GM15510 (cell line): ENCODE results near the gene ZNF630.

Source experiments
- POLR2A ChIP-seq: IDR thresholded peaks from 3 replicates; pipeline ENCODE4 v1.6.1; 2011; ENCODE audit warnings: borderline replicate concordance; ENCODE audit not compliant: insufficient read length; ENCODE audit errors: extremely low read depth

Gene ZNF630

GRCh38 chrX:48071064-48071985, at the start of gene ZNF630:
TSS of gene ZNF630 (minus strand) at chrX:48071640. CDS start at chrX:48066886, 4,754 bp downstream.
- TF ChIP-seq POLR2A: peak; percentile 38

DNA sequence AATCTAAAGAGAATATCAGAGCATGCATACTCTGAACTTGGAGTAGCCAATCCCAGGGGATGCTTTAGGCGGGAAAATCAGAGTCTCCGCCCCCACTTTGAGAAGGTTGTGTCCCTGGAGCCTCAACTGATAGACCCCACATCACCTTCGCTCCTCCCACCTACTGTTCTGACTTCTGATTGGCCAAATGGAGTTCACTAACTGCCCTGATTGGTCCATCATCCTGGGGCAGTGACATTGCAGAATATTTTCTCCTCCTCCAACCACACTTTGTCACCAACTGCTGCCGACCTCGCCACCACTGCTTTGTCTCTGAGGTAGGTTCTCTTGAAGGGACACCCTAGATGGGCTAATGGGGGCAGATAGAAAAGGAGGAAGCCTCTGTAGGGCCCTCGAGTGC, 36.3 kb upstream of the ZNF630 start:
- TF ChIP-seq POLR2A: no peak

- TF ChIP-seq POLR2A: no peak
These were observed 31.5 kb upstream of the ZNF630 start for GRCh38 chrX:48102874-48103374.

- no peak for TF ChIP-seq POLR2A
These were observed 30.0 kb upstream of the ZNF630 start for GRCh38 chrX:48101443-48101842.

- TF ChIP-seq POLR2A: no peak
These were observed 18.7 kb upstream of the ZNF630 start for GRCh38 chrX:48090123-48090522.

- TF ChIP-seq POLR2A: no peak
These were observed 14.6 kb upstream of the ZNF630 start for GRCh38 chrX:48086082-48086481.

- TF ChIP-seq POLR2A: no peak
These were observed 12.3 kb upstream of the ZNF630 start for GRCh38 chrX:48083706-48084105.

- TF ChIP-seq POLR2A: no peak
These were observed 11.8 kb upstream of the ZNF630 start for GRCh38 chrX:48083212-48083611.

DNA sequence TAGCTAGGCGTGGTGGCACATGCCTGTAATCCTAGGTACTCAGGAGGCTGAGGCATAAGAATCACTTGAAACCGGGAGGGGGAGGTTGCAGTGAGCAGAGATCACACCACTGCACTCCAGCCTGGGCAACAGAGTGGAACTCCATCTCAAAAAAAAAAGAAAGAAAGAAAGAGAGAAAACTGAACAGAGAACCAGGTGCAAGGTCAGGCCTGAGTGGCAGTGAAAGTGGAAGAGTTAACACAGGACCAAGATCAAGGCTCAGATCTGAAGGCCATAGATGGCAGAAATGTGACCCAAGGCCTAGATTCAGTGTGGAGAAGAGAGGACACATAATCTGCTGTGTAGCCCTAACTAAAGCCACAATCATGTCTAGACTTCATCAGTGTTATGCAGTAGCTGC, 4.9 kb upstream of the ZNF630 start:
- no peak for TF ChIP-seq POLR2A

GRCh38 chrX:48071986-48072605, 656 bp upstream of the ZNF630 start:
- no peak for TF ChIP-seq POLR2A

- no peak for TF ChIP-seq POLR2A
These were observed 3.1 kb downstream of the ZNF630 start for GRCh38 chrX:48068096-48068887.

DNA sequence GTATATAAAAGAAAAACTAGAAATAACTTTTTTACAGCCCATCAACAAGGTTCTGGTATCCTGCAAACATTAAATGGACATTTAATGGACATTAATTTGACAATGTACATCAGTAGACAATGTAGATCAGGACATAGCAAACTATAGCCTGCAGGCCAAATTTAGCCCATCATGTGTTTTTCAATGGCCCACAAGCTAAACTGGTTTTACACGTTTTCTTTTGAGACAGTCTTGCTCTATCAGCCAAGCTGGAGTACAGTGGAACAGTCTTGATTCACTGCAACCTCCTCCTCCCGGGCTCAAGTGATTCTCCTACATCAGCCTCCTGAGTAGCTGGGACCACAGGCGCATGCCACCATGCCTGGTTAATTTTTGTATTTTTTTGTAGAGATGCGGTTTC, 7.2 kb downstream of the ZNF630 start:
- TF ChIP-seq POLR2A: no peak

DNA sequence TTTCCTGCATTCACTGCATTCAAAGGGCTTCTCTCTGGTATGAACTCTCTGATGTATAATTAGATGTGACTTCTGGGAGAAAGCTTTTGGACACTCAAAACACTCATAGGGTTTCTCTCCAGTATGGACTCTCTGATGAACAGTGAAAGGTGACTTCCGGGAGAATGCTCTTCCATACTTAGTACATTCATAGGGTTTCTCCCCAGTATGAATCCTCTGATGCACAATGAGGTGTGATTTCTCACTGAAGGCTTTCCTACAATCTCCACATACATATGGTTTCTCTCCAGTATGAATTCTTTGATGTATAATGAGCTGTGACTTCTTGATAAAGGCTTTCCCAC, 12.2 kb downstream of the ZNF630 start:
- no peak for TF ChIP-seq POLR2A

DNA sequence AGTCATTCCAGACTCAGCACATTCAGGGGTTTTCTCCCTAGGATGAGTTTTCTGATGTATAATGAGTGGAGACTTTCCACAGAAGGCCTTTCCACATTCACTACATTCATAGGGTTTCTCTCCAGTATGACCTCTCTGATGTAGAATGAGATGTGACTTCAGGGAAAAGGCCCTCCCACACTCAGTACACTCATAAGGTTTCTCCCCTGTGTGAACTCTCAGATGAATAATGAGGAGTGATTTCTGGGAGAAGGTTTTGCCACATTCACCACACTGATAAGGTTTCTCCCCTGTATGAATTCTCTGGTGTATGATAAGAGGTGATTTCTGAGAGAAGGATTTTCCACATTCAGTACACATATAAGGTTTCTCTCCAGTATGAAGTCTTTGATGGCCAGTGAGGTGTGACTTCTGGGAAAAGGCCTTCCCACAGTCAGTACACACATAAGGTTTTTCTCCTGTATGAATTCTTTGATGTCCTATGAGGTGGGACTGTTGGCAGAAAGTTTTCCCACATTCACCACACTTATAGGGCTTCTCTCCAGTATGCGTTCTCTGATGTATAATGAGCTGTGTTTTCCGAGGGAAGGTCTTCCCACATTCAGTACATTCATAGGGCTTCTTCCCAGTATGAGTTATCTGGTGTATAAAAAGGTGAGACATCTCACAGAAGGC, 12.7 kb downstream of the ZNF630 start:
- no peak for TF ChIP-seq POLR2A
